Measurements from ENCODE around the gene NR4A3. TPM values are rescaled to one million over a fixed set of nuclear protein-coding genes. Genes with fewer than 3 reads are reported as not detected.

Gene NR4A3
- polyA plus RNA-seq, 3 donors: 0.88 to 2.1 (median 0.92) TPM

DNA sequence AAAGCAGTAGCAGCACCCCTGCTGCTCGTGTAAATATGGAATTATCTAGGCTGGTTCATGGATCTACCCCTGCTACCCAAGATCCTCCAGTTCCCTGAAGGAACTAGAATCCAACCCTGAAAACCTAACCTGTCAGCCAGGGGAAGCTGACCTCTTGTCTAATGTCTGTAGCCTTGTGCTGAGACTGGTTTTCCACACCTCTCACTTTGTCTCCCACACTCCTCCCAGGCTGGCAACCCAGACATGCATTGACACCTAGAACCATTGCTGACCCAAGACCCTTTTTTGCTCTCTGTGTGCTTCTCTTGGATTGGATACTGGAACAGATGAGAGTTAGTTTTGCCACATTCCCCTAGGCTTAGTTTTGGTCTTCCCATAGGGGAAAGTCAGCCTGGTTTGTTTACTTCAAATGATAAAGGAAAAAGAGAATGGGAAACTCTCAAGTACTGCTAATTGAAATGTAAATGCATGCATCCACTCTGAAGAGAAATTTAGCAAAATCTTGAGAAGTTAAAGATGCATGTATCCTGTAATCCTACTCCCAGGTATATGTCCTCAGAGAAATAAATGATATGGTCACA, 36.6 kb upstream of the NR4A3 start:
- no peak overlapping the region for H2AFZ ChIP-seq (ENCODE audit: insufficient read depth, low read depth, low read length, poor library complexity, severe bottlenecking)
- H3K27ac ChIP-seq (ENCODE audit: low read depth in 1 of 2, low read length in 2 of 2): no peak overlapping the region
- Mint-ChIP-seq H3K27me3 (ENCODE audit: low read depth in 3 of 3) (peaks cover 0 to 2% (median 1%) of the 10 kb centered on the region in 3 donors), H3K27ac (no peak overlapping the region), H3K4me1 (peaks cover 13% of the 10 kb centered on the region), H3K9me3 (peaks cover 0 to 2% (median 0%) of the 10 kb centered on the region in 7 donors), H3K36me3 (no peaks in the 10 kb centered on the region), H3K4me3 (no peak overlapping the region)
- H3K36me3 ChIP-seq (replicated peaks in 1 of 2; ENCODE audit: control insufficient read depth in 1 of 2, insufficient read depth in 2 of 2, low read length in 2 of 2): no peaks in the 10 kb centered on the region
- no peaks in the 10 kb centered on the region for H4K20me1 ChIP-seq (ENCODE audit: insufficient read depth, low read length)
- H3K27me3 ChIP-seq (ENCODE audit: control insufficient read depth in 2 of 2, insufficient read depth in 2 of 2, low read length in 2 of 2): no peaks in the 10 kb centered on the region
- TF ChIP-seq, protein P1, sequence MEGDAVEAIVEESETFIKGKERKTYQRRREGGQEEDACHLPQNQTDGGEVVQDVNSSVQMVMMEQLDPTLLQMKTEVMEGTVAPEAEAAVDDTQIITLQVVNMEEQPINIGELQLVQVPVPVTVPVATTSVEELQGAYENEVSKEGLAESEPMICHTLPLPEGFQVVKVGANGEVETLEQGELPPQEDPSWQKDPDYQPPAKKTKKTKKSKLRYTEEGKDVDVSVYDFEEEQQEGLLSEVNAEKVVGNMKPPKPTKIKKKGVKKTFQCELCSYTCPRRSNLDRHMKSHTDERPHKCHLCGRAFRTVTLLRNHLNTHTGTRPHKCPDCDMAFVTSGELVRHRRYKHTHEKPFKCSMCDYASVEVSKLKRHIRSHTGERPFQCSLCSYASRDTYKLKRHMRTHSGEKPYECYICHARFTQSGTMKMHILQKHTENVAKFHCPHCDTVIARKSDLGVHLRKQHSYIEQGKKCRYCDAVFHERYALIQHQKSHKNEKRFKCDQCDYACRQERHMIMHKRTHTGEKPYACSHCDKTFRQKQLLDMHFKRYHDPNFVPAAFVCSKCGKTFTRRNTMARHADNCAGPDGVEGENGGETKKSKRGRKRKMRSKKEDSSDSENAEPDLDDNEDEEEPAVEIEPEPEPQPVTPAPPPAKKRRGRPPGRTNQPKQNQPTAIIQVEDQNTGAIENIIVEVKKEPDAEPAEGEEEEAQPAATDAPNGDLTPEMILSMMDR (IDR thresholded peaks at IDR 0.05): no peak
- WGBS (ENCODE audit: insufficient coverage): 100% methylated on average over 1 of the region's 1 CpG
- no peaks in the 10 kb centered on the region for H3K9me3 ChIP-seq (replicated peaks in 1 of 2; ENCODE audit: control insufficient read depth in 1 of 2, insufficient read depth in 1 of 2, low read length in 2 of 2)
- no peak for DNase-seq
- H3K9ac ChIP-seq (ENCODE audit: insufficient read depth, low read length, poor library complexity, severe bottlenecking): no peak overlapping the region
- H3K79me2 ChIP-seq (ENCODE audit: insufficient read depth, low read length): no peaks in the 10 kb centered on the region
- H3K4me1 ChIP-seq (ENCODE audit: control insufficient read depth in 1 of 2, insufficient read depth in 2 of 2, low read length in 2 of 2): peaks cover 3 to 8% of the 10 kb centered on the region in 2 donors
- no peak overlapping the region for H3K4me3 ChIP-seq (replicated peaks in 1 of 3; ENCODE audit: low read depth in 2 of 3, low read length in 3 of 3)
- H3K4me2 ChIP-seq (replicated peaks; ENCODE audit: extremely low read depth, low read length, poor library complexity, severe bottlenecking): no peak overlapping the region
- intact Hi-C loops (cut with micrococcal nuclease): no loop called here

DNA sequence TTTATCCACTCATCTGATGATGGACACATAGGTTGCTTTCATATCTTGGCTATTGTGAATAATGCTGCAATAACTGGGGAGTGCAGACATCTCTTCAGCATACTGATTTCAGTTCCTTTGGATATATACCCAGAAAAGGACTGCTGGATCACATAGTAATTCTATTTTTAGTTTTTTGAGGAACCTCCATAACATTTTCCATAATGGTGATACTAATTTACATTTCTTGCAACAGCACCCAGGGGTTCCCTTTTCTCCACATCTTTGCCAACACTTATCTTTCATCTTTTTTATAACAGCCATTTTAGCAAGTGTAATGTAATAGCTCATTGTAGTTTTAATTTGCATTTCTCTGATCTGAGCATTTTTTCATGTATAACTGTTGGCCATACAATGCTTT, 34.1 kb upstream of the NR4A3 start:
- H4K20me1 ChIP-seq (ENCODE audit: insufficient read depth, low read length): no peaks in the 10 kb centered on the region
- peaks cover 3 to 8% of the 10 kb centered on the region in 2 donors for H3K4me1 ChIP-seq (ENCODE audit: control insufficient read depth in 1 of 2, insufficient read depth in 2 of 2, low read length in 2 of 2)
- DNase-seq: peak; percentile 4 to 40 (median 9)
- no peak overlapping the region for H3K27ac Mint-ChIP-seq
- H3K4me3 ChIP-seq (replicated peaks in 1 of 3; ENCODE audit: low read depth in 2 of 3, low read length in 3 of 3): no peak overlapping the region
- no peaks in the 10 kb centered on the region for H3K27me3 ChIP-seq (ENCODE audit: control insufficient read depth in 2 of 2, insufficient read depth in 2 of 2, low read length in 2 of 2)
- TF ChIP-seq, protein P1 (IDR thresholded peaks at IDR 0.05): no peak
- no peak overlapping the region for H3K27ac ChIP-seq (ENCODE audit: low read depth in 1 of 2, low read length in 2 of 2)
- H3K79me2 ChIP-seq (ENCODE audit: insufficient read depth, low read length): no peaks in the 10 kb centered on the region
- intact Hi-C loops (cut with micrococcal nuclease): no loop called here
- no peak overlapping the region for H3K4me3 Mint-ChIP-seq
- no peak overlapping the region for H3K4me2 ChIP-seq (replicated peaks; ENCODE audit: extremely low read depth, low read length, poor library complexity, severe bottlenecking)
- no peak overlapping the region for H2AFZ ChIP-seq (ENCODE audit: insufficient read depth, low read depth, low read length, poor library complexity, severe bottlenecking)
- no peaks in the 10 kb centered on the region for H3K27me3 Mint-ChIP-seq (ENCODE audit: low read depth in 3 of 3)
- H3K9me3 ChIP-seq (replicated peaks in 1 of 2; ENCODE audit: control insufficient read depth in 1 of 2, insufficient read depth in 1 of 2, low read length in 2 of 2): no peaks in the 10 kb centered on the region
- H3K36me3 Mint-ChIP-seq: no peaks in the 10 kb centered on the region
- H3K36me3 ChIP-seq (replicated peaks in 1 of 2; ENCODE audit: control insufficient read depth in 1 of 2, insufficient read depth in 2 of 2, low read length in 2 of 2): no peaks in the 10 kb centered on the region
- H3K4me1 Mint-ChIP-seq: peaks cover 12% of the 10 kb centered on the region
- H3K9me3 Mint-ChIP-seq: no peaks in the 10 kb centered on the region
- H3K9ac ChIP-seq (ENCODE audit: insufficient read depth, low read length, poor library complexity, severe bottlenecking): no peak overlapping the region

Measured in CD14-positive monocyte (primary cell).